PC-9 (cell line): ENCODE measurements around the gene ASXL1.

Source experiments
- EZH2 ChIP-seq: fragments of 200-600 bp; sonication (generic); IDR thresholded peaks from 2 replicates; pipeline ENCODE4 v1.8.0; 2017; ENCODE audit warnings: antibody characterized with exemption, low read depth
- TF ChIP-seq, protein P1 (sequence below): fragments of 200-600 bp; sonication (generic); conservative IDR thresholded peaks from 2 replicates; pipeline ENCODE4 v1.6.1; 2017; ENCODE audit warnings: mixed run types, antibody characterized with exemption, mild to moderate bottlenecking, moderate library complexity

DNA sequence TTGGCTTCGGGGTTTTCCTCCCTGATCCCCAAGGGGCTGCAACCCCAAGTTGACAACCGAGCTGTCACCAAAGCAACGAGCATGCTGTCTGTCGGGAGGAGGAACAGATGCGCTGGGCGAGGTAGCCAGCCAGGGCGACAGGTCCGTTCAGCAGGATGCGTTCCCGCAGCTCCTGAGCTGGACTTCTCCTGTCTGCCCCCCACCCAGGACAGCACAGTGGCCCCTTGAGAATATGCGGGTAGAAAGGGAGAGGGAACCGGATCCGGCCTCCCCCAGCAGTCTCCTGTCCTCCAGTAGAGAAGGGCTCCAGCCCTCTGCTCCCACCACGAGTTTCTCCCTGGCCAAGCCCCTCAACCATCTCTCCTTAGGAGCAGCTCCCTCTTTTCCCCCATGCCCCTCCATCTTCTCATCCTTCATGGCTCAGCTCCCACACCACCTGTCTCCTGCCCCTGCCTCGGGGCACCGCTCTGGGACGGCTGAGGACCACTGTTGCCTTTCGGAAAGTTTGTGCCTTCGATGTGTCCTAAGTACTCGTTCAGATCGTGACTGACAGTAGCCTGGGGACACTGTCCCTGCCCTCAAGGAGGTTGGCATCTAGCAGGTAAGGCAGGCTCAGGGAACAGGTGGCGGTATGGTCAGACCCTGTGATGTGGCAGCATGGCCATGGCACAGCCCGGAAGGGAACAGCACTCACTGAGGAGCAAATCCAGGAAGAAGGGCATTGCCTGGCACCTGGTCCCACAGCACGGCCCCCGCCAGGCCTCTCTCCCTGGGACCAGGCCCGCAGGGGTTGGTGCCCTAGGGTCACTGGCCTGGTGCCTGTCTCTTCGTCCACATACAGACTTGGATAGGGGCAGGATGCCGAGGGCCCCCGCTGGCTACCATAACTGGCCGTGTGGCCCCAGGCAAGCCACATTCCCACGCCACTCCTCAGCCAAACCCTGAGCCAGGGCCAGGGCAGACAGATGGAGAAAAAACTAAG is 96.3 kb downstream of the ASXL1 start:
- no peak for TF ChIP-seq EZH2
- TF ChIP-seq, protein P1, sequence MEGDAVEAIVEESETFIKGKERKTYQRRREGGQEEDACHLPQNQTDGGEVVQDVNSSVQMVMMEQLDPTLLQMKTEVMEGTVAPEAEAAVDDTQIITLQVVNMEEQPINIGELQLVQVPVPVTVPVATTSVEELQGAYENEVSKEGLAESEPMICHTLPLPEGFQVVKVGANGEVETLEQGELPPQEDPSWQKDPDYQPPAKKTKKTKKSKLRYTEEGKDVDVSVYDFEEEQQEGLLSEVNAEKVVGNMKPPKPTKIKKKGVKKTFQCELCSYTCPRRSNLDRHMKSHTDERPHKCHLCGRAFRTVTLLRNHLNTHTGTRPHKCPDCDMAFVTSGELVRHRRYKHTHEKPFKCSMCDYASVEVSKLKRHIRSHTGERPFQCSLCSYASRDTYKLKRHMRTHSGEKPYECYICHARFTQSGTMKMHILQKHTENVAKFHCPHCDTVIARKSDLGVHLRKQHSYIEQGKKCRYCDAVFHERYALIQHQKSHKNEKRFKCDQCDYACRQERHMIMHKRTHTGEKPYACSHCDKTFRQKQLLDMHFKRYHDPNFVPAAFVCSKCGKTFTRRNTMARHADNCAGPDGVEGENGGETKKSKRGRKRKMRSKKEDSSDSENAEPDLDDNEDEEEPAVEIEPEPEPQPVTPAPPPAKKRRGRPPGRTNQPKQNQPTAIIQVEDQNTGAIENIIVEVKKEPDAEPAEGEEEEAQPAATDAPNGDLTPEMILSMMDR, result no peak
